ENCODE measurements around the gene ANKRD60.

The ANKRD60 gene

DNA sequence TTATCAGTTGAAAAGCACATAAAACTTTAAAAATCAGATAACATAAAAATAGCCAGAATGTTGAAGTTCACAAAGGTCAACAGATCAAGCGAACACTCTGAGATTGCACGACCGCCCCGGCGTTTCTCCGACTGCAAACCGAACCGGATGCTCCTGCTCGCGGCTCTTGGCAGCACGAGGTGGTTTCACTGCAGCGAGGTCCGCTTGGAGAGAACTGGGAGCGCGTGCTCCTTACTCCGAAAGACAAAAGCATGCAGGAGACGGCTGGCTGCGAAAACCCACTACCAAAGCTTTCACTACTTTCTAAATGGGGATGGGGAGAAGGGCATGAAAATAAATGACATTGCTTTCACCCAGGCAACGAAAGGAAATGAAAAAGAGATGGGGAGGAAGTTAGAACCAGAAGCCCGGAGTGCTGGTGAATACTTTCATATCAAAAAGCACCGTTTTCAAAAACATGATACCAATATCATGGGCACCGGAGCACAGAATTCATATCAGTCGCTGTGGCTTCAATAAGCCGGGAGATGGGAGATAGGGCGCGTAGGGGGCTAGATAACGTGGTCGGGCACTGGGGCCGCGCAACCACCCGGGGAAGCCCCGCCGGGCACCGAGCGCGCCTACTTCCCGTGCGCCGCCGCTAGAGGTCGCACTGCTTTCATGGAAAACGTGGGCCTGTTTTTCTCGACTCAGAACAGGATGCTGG, 8.3 kb upstream of the ANKRD60 start:
- H3K4me3 ChIP-seq (ENCODE audit: low read depth, low read length), result peak overlapping the region; percentile 59
- POLR2A ChIA-PET, result no interaction called here
- CTCF ChIA-PET, result interaction anchor here (0.6 to 6.5 kb wide), 48 partner anchors 11 to 1219 kb away, joined by 3 to 96 read pairs (median 4); partner anchors contain the start of genes APCDD1L, GNAS and STX16
- DNase-seq (ENCODE audit: low read depth, low spot score), result no peak
- TF ChIP-seq CTCF (IDR thresholded peaks at IDR 0.05; ENCODE audit: insufficient read depth, low read length, missing control alignments), result peak; percentile 93

DNA sequence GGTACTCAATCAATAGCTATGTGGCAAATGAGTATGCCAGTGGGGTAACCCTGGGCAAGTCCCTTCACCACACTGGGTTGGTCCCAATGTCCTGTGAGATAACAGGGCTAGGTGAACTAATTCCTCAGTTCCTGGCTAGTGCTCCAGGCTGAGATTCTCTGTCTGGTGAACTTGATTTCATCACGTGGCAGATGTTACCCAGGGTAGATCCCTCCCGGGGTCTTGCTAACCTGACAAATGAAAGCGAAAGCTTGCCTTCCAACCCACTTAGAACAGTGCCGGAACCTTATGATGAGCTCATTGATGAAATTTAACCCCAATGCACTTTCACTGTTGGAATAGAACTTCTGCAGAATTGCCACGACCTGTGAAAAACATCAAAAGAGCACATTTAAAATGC, 6.6 kb upstream of the ANKRD60 start:
- TF ChIP-seq CTCF (IDR thresholded peaks at IDR 0.05; ENCODE audit: insufficient read depth, low read length, missing control alignments), result no peak
- H3K4me3 ChIP-seq (ENCODE audit: low read depth, low read length), result no peak overlapping the region
- CTCF ChIA-PET, result interaction anchor here (0.6 to 6.5 kb wide), 16 partner anchors 12 to 618 kb away, joined by 3 to 96 read pairs (median 8); partner anchors contain the start of genes GNAS and STX16
- POLR2A ChIA-PET, result no interaction called here
- no peak for DNase-seq (ENCODE audit: low read depth, low spot score)

- POLR2A ChIA-PET, result no interaction called here
- TF ChIP-seq CTCF (IDR thresholded peaks at IDR 0.05; ENCODE audit: insufficient read depth, low read length, missing control alignments), result peak; percentile 88
- no peak overlapping the region for H3K4me3 ChIP-seq (ENCODE audit: low read depth, low read length)
- no peak for DNase-seq (ENCODE audit: low read depth, low spot score)
- CTCF ChIA-PET, result interaction anchor here (0.6 to 6.5 kb wide), 19 partner anchors 8 to 844 kb away, joined by 3 to 96 read pairs (median 4); partner anchors contain the start of gene STX16
These were observed 5.6 kb upstream of the ANKRD60 start for GRCh38 chr20:58233881-58234528.

- CTCF ChIA-PET, result interaction anchor here (1.0 to 6.5 kb wide), 9 partner anchors 9 to 425 kb away, joined by 3 to 96 read pairs (median 4); no protein-coding TSS in a partner anchor
- H3K4me3 ChIP-seq (ENCODE audit: low read depth, low read length), result no peak overlapping the region
- no peak for TF ChIP-seq CTCF (IDR thresholded peaks at IDR 0.05; ENCODE audit: insufficient read depth, low read length, missing control alignments)
- POLR2A ChIA-PET, result no interaction called here
- no peak for DNase-seq (ENCODE audit: low read depth, low spot score)
These were observed 4.9 kb upstream of the ANKRD60 start for GRCh38 chr20:58233393-58233792.

DNA sequence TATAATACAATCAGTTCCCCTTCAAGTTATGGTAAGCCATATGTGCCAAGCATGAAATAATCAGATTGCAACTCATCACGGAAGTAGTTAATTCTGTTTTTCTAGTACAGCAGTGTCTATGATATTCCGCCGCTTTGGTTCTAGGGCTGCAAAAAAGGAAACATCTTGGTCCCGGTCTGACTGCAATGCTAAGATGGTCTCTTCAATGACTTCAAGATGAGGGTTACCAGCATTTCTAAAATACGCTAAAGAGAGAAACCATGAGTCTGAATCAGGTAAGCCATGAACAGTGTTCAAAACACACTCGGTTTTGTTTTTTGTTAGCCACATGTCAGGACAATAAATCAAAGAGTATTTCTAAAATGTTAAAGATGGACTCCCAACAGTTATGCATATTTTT, 3.2 kb upstream of the ANKRD60 start:
- CTCF ChIA-PET, result interaction anchor here (1.6 to 1.8 kb wide), 2 partner anchors 13 to 19 kb away, joined by 4 to 5 read pairs; no protein-coding TSS in a partner anchor
- no peak overlapping the region for H3K4me3 ChIP-seq (ENCODE audit: low read depth, low read length)
- no peak for TF ChIP-seq CTCF (IDR thresholded peaks at IDR 0.05; ENCODE audit: insufficient read depth, low read length, missing control alignments)
- POLR2A ChIA-PET, result no interaction called here
- DNase-seq (ENCODE audit: low read depth, low spot score), result no peak

- POLR2A ChIA-PET, result no interaction called here
- DNase-seq (ENCODE audit: low read depth, low spot score), result no peak
- TF ChIP-seq CTCF (IDR thresholded peaks at IDR 0.05; ENCODE audit: insufficient read depth, low read length, missing control alignments), result no peak
- peak overlapping the region; percentile 52 for H3K4me3 ChIP-seq (ENCODE audit: low read depth, low read length)
- CTCF ChIA-PET, result interaction anchor here (0.8 to 1.5 kb wide), 3 partner anchors 10 to 219 kb away, joined by 4 read pairs; no protein-coding TSS in a partner anchor
These were observed 845 bp upstream of the ANKRD60 start for GRCh38 chr20:58229198-58229798.
